ENCODE results near the gene FAM184B. TPM values are rescaled to one million over a fixed set of nuclear protein-coding genes. Genes with fewer than 3 reads are reported as not detected.

FAM184B gene
- polyA plus RNA-seq, 1 donor from 2014 or later: 0.10 TPM

GRCh38 chr4:17690135-17690534 is 91.3 kb downstream of the FAM184B start:
- Histone ChIP-seq H4K20me1 (ENCODE audit: insufficient read depth) (no peaks in the 10 kb centered on the region), H3K4me2 (ENCODE audit: low read length) (no peak overlapping the region), H3K36me3 (ENCODE audit: insufficient read depth, low read length) (no peaks in the 10 kb centered on the region), H3F3A (ENCODE audit: insufficient read depth, low read length, poor library complexity, severe bottlenecking) (no peaks in the 10 kb centered on the region), H3K27me3 (ENCODE audit: insufficient read depth, low read depth, low read length) (no peaks in the 10 kb centered on the region), H2AFZ (ENCODE audit: low read depth, low read length) (no peak overlapping the region), H3K9me3 (ENCODE audit: low read length) (no peaks in the 10 kb centered on the region), H3K79me2 (replicated peaks; ENCODE audit: insufficient read depth, low read length) (no peaks in the 10 kb centered on the region), H3K4me3 (ENCODE audit: low read length) (no peak overlapping the region), H3K9ac (ENCODE audit: low read length) (no peak overlapping the region), H3K27ac (ENCODE audit: low read length) (no peak overlapping the region), H3K9me2 (ENCODE audit: insufficient read depth, low read length) (no peaks in the 10 kb centered on the region)
- TF ChIP-seq CTCF (IDR thresholded peaks at IDR 0.05; ENCODE audit: poor library complexity, severe bottlenecking): no peak
- no peak for TF ChIP-seq EP300 (conservative IDR thresholded peaks at IDR 0.05; ENCODE audit: poor library complexity, severe bottlenecking)
- no peak for TF ChIP-seq RAD21 (conservative IDR thresholded peaks at IDR 0.05)
- TF ChIP-seq SMC3 (conservative IDR thresholded peaks at IDR 0.05; ENCODE audit: poor library complexity): no peak
- TF ChIP-seq EZH2 (IDR thresholded peaks at IDR 0.05; ENCODE audit: borderline replicate concordance, insufficient read depth, low read length, poor library complexity, severe bottlenecking): no peak
- TF ChIP-seq REST (IDR thresholded peaks at IDR 0.05; ENCODE audit: borderline replicate concordance): no peak
- no peak for TF ChIP-seq TAF1 (IDR thresholded peaks at IDR 0.05; ENCODE audit: low read depth)
- no peak for TF ChIP-seq POLR2AphosphoS5 (IDR thresholded peaks at IDR 0.05)
- no peak for TF ChIP-seq MXI1 (conservative IDR thresholded peaks at IDR 0.05; ENCODE audit: poor library complexity, severe bottlenecking)

GRCh38 chr4:17688011-17688441 is 93.4 kb downstream of the FAM184B start:
- TF ChIP-seq POLR2AphosphoS5 (IDR thresholded peaks at IDR 0.05): no peak
- TF ChIP-seq EP300 (conservative IDR thresholded peaks at IDR 0.05; ENCODE audit: poor library complexity, severe bottlenecking): no peak
- TF ChIP-seq CTCF (IDR thresholded peaks at IDR 0.05; ENCODE audit: poor library complexity, severe bottlenecking): no peak
- no peak for TF ChIP-seq SMC3 (conservative IDR thresholded peaks at IDR 0.05; ENCODE audit: poor library complexity)
- TF ChIP-seq MXI1 (conservative IDR thresholded peaks at IDR 0.05; ENCODE audit: poor library complexity, severe bottlenecking): no peak
- TF ChIP-seq TAF1 (IDR thresholded peaks at IDR 0.05; ENCODE audit: low read depth): no peak
- no peak for TF ChIP-seq EZH2 (IDR thresholded peaks at IDR 0.05; ENCODE audit: borderline replicate concordance, insufficient read depth, low read length, poor library complexity, severe bottlenecking)
- TF ChIP-seq REST (IDR thresholded peaks at IDR 0.05; ENCODE audit: borderline replicate concordance): no peak
- no peak for TF ChIP-seq RAD21 (conservative IDR thresholded peaks at IDR 0.05)
- Histone ChIP-seq H3K9me3 (ENCODE audit: low read length) (no peaks in the 10 kb centered on the region), H3K27ac (ENCODE audit: low read length) (peak overlapping the region; percentile 33), H3K36me3 (ENCODE audit: insufficient read depth, low read length) (no peaks in the 10 kb centered on the region), H3K4me2 (ENCODE audit: low read length) (no peak overlapping the region), H2AFZ (ENCODE audit: low read depth, low read length) (peak overlapping the region; percentile 36), H3K79me2 (replicated peaks; ENCODE audit: insufficient read depth, low read length) (no peaks in the 10 kb centered on the region), H3K4me3 (ENCODE audit: low read length) (no peak overlapping the region), H4K20me1 (ENCODE audit: insufficient read depth) (no peaks in the 10 kb centered on the region), H3K27me3 (ENCODE audit: insufficient read depth, low read depth, low read length) (no peaks in the 10 kb centered on the region), H3K9me2 (ENCODE audit: insufficient read depth, low read length) (no peaks in the 10 kb centered on the region), H3F3A (ENCODE audit: insufficient read depth, low read length, poor library complexity, severe bottlenecking) (no peaks in the 10 kb centered on the region), H3K9ac (ENCODE audit: low read length) (no peak overlapping the region)

Data from neural cell (in vitro differentiated cells).